Left lung (tissue), 10 donors: ENCODE data around the gene RNF144A. TPM values are rescaled to one million over a fixed set of nuclear protein-coding genes. Genes with fewer than 3 reads are reported as not detected.

Experiments used
- ATAC-seq: fragments of 200-7000 bp; cut with Tn5 transposase; one replicate; pipeline ENCODE4 v1.9.1; 2020; ENCODE audit warnings: moderate library complexity
- DNase-seq, 4 donors: peaks; one replicate each; pipeline ENCODE4 v3.0.0-alpha.2; 2013 to 2020
- H3K27ac ChIP-seq, 2 donors: fragments of 200-600 bp; sonication (generic) in 1 of 2; one replicate each; pipeline versions ENCODE4 v1.5.0 to v1.8.0; 2020 to 2021
- H3K27me3 ChIP-seq, 2 donors: fragments of 200-600 bp; sonication (generic) in 1 of 2; one replicate each; pipeline versions ENCODE4 v1.5.0 to v1.8.0; 2020 to 2021
- H3K36me3 ChIP-seq, 2 donors: fragments of 200-600 bp; sonication (generic) in 1 of 2; one replicate each; pipeline versions ENCODE4 v1.5.0 to v1.8.0; 2020 to 2021
- H3K4me1 ChIP-seq, 2 donors: fragments of 200-600 bp; one replicate each; pipeline ENCODE4 v1.8.0; 2021
- H3K4me3 ChIP-seq, 2 donors: fragments of 200-600 bp; sonication (generic) in 1 of 2; one replicate each; pipeline versions ENCODE4 v1.5.0 to v1.8.0; 2020 to 2021; ENCODE audit warnings: mild to moderate bottlenecking in 1 of 2
- H3K9me3 ChIP-seq, 2 donors: fragments of 200-600 bp; sonication (generic) in 1 of 2; one replicate each; pipeline versions ENCODE4 v1.5.0 to v1.8.0; 2020 to 2021
- intact Hi-C, 2 donors: fragments of 100-400 bp; cut with DNase I; formaldehyde crosslinking; loops; one replicate each; pipeline versions ENCODE4 v1.11.2 to v1.14.2; 2022
- polyA plus RNA-seq, 6 donors: library from polyadenylated mRNA; unstranded; fragments of 120-200 nt; gene quantifications; one replicate each; pipeline ENCODE4 v1.2.1, GENCODE V29; 2013; ENCODE audit not compliant: insufficient read length in 6 of 6
- total RNA-seq, 2 donors: library from RNA; stranded (reverse); fragmentation: NEBNext Ultra II Directional; extraction: Animal tissue kit (Norgen Biotek cat#: 25700); gene quantifications; one replicate each; pipeline ENCODE4 v1.2.1, GENCODE V29; 2021
- TF ChIP-seq, protein P1 (sequence below), 2 donors: fragments of 200-600 bp; sonication (generic) in 1 of 2; IDR thresholded peaks; one replicate each; pipeline versions ENCODE4 v1.5.0 to v1.8.0; 2021; ENCODE audit warnings: antibody characterized with exemption in 2 of 2
- donor health status: DM: no; HTN: yes; CAD: no.
- donor health status: DM: no; HTN: no; CAD: no.

Gene RNF144A
- total and polyA plus RNA-seq, 8 donors: 9.9 to 36.5 (median 30.7) TPM

DNA sequence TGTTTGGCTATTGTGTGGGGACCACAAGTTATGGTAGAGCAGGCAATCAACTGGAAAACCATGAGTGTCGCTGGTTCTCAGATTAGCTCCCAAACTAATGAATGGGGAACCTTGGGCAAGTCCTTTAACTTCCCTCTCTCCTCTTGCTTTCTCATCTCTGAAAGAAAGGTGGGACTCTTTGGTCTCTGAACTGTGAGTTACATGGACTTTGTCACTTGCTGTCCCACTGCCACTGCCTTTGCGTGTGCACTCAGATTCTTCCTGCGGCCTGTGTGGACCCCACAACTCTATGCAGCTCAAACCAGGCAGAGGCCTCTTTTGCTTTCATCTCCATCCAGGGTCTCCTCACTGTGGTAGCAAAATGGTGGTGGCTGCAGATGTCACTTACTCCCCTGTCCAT, 86.7 kb downstream of the RNF144A start:
- peak overlapping the region in 1 of 2 donors; percentile 66 for H3K27ac ChIP-seq
- H3K9me3 ChIP-seq: no peaks in the 10 kb centered on the region
- intact Hi-C loops: no loop called here
- DNase-seq: no peak
- TF ChIP-seq, protein P1, sequence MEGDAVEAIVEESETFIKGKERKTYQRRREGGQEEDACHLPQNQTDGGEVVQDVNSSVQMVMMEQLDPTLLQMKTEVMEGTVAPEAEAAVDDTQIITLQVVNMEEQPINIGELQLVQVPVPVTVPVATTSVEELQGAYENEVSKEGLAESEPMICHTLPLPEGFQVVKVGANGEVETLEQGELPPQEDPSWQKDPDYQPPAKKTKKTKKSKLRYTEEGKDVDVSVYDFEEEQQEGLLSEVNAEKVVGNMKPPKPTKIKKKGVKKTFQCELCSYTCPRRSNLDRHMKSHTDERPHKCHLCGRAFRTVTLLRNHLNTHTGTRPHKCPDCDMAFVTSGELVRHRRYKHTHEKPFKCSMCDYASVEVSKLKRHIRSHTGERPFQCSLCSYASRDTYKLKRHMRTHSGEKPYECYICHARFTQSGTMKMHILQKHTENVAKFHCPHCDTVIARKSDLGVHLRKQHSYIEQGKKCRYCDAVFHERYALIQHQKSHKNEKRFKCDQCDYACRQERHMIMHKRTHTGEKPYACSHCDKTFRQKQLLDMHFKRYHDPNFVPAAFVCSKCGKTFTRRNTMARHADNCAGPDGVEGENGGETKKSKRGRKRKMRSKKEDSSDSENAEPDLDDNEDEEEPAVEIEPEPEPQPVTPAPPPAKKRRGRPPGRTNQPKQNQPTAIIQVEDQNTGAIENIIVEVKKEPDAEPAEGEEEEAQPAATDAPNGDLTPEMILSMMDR (IDR thresholded peaks at IDR 0.05): no peak
- H3K4me1 ChIP-seq: peaks cover 17 to 47% of the 10 kb centered on the region in 2 donors
- ATAC-seq: no peak
- H3K36me3 ChIP-seq: no peaks in the 10 kb centered on the region
- H3K4me3 ChIP-seq: no peak overlapping the region
- no peaks in the 10 kb centered on the region for H3K27me3 ChIP-seq

DNA sequence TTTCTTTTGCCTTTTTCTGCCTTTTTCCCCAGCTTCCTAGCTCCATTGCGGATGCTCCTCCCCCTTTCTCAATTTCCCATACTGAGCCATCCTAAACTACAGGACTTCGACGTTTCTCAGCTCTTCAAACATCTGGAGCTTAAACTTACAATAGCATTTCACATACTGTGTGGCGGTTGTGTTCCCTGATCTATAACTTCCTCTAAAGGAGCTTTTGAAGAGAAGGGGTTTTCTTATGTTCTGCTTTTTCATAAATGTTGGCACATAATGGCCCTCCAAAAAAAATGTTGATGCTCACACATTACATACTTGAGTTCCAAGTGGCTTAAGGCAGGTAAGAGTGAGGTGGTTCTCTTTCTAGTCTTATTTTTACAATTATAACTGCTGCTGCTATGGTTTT, 87.4 kb downstream of the RNF144A start:
- peaks cover 18 to 49% of the 10 kb centered on the region in 2 donors for H3K4me1 ChIP-seq
- peak overlapping the region in 1 of 2 donors; percentile 66 for H3K27ac ChIP-seq
- ATAC-seq: no peak
- TF ChIP-seq, protein P1 (IDR thresholded peaks at IDR 0.05): no peak
- no peaks in the 10 kb centered on the region for H3K36me3 ChIP-seq
- no peaks in the 10 kb centered on the region for H3K27me3 ChIP-seq
- no peaks in the 10 kb centered on the region for H3K9me3 ChIP-seq
- DNase-seq: no peak
- H3K4me3 ChIP-seq: no peak overlapping the region
- intact Hi-C loops: loop anchor here in 1 of 2 donors (5.0 kb wide), 1 partner anchor 87 kb away; the partner anchor contains the start of gene RNF144A

DNA sequence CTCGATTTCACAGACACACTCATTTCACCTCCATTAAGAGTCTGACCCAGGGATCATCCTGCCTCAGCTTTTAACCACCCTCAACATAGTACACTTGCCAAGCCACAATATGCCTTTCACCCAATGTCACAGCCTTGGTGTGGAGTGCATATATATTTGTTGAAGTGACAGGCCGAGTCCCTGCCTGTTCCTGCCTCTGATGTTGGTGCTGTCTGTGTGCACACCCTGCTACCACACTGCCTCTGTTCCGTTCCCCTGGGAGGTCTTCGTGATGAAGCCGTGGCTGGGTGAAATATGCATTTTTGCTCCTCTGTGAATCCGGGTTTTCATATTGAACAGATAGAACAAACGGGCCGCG, 90.3 kb downstream of the RNF144A start:
- DNase-seq: no peak
- intact Hi-C loops: loop anchor here in 1 of 2 donors (5.0 kb wide), 1 partner anchor 90 kb away; the partner anchor contains the start of gene RNF144A
- ATAC-seq: no peak
- H3K4me3 ChIP-seq: no peak overlapping the region
- peak overlapping the region in 1 of 2 donors; percentile 62 for H3K27ac ChIP-seq
- H3K36me3 ChIP-seq: no peaks in the 10 kb centered on the region
- no peaks in the 10 kb centered on the region for H3K27me3 ChIP-seq
- no peaks in the 10 kb centered on the region for H3K9me3 ChIP-seq
- TF ChIP-seq, protein P1 (IDR thresholded peaks at IDR 0.05): no peak
- peaks cover 18 to 38% of the 10 kb centered on the region in 2 donors for H3K4me1 ChIP-seq

DNA sequence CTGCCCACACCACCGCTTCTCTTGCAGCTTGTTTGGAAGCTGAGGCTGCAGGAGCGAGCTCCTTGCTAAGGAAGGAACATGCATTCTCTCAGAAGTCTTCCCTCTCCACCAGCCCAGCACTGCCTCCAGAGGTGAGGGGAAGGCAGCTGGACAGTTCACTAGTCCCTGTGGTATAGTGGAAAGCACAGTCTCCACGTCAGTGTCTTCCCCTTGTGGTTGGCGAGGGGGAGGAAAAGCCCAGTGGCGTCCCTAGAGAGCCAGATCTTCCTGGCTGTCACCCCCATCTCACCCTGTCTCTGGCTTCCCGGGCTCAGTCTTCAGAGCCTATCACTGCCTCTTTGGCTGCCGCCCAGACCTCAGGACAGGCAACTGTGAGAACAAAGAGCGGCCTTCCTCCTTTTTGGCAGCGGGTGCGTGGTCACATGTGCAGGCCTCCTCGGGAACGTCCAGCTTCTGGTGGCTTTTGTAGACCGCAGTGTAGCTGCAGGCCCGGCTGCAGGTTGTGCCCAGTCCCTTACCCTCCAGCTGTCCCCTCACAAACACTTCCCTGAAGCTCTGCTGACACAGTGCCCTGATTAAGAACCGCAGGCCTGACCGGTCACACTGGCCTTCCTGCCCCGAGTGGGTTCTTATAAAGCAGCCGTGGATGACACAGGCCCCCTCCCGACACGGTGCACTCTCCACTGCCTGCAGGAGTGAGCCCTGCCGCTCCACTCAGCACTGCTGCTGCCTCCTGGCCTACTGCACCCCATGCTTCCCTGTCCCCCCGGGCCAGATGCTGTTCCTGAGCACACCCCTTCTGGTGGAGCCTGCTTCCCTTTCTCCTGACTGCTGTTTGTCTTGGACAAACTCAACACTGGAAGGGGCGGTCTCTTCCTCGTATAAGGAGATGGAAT, 90.9 kb downstream of the RNF144A start:
- peak; percentile 59 to 92 (median 78) for DNase-seq
- Histone ChIP-seq H3K27ac (peak overlapping the region; percentile 18 to 62), H3K36me3 (no peaks in the 10 kb centered on the region), H3K9me3 (no peaks in the 10 kb centered on the region), H3K27me3 (no peaks in the 10 kb centered on the region), H3K4me3 (no peak overlapping the region), H3K4me1 (peaks cover 18 to 38% of the 10 kb centered on the region in 2 donors)
- intact Hi-C loops: loop anchor here in 1 of 2 donors (5.0 kb wide), 1 partner anchor 91 kb away; the partner anchor contains the start of gene RNF144A
- TF ChIP-seq, protein P1 (IDR thresholded peaks at IDR 0.05): peak in 1 of 2 donors; percentile 12
- ATAC-seq: peak; percentile 79
